Lung (tissue), 12 donors: ENCODE data around the gene VSIG4. TPM values are rescaled to one million over a fixed set of nuclear protein-coding genes. Genes with fewer than 3 reads are reported as not detected.

Experiments
- ATAC-seq: fragments of 200-7000 bp; cut with Tn5 transposase; one replicate; pipeline ENCODE4 v1.9.1; 2020; ENCODE audit warnings: moderate number of reproducible peaks; ENCODE audit not compliant: insufficient read depth, low FRiP score
- DNase-seq, 3 donors: peaks; one replicate each; pipeline ENCODE4 v3.0.0-alpha.2; 2013 to 2017
- H3K27ac ChIP-seq, 2 donors: one replicate each; pipeline ENCODE4 v1.5.1; 2013; ENCODE audit warnings: mild to moderate bottlenecking in 2 of 2, moderate library complexity in 2 of 2, control low read depth in 1 of 2, inconsistent platforms in 1 of 2, low read depth in 1 of 2, low read length in 1 of 2
- H3K27me3 ChIP-seq, 3 donors: one replicate each; pipeline ENCODE4 v1.5.1; 2013; ENCODE audit warnings: low read length in 2 of 3; ENCODE audit not compliant: control insufficient read depth in 3 of 3, insufficient read depth in 3 of 3
- H3K36me3 ChIP-seq, 4 donors: one replicate each; pipeline ENCODE4 v1.5.1; 2013; ENCODE audit warnings: low read length in 4 of 4, mild to moderate bottlenecking in 1 of 4, moderate library complexity in 1 of 4; ENCODE audit not compliant: control insufficient read depth in 4 of 4, insufficient read depth in 4 of 4
- H3K4me1 ChIP-seq, 5 donors: one replicate each; pipeline ENCODE4 v1.5.1; 2013; ENCODE audit warnings: low read length in 5 of 5, mild to moderate bottlenecking in 2 of 5, moderate library complexity in 1 of 5; ENCODE audit not compliant: control insufficient read depth in 5 of 5, insufficient read depth in 5 of 5
- H3K4me3 ChIP-seq: one replicate; pipeline ENCODE4 v1.5.1; 2013; ENCODE audit warnings: mild to moderate bottlenecking, control low read depth, moderate library complexity
- H3K9ac ChIP-seq, 2 donors: one replicate each; pipeline ENCODE4 v1.5.1; 2013; ENCODE audit warnings: low read length in 2 of 2, control low read depth in 1 of 2; ENCODE audit not compliant: insufficient read depth in 1 of 2
- H3K9me3 ChIP-seq, 4 donors: one replicate each; pipeline ENCODE4 v1.5.1; 2013; ENCODE audit warnings: low read length in 3 of 4, mild to moderate bottlenecking in 1 of 4, moderate library complexity in 1 of 4; ENCODE audit not compliant: control insufficient read depth in 4 of 4, insufficient read depth in 3 of 4
- CTCF ChIP-seq: IDR thresholded peaks from 2 replicates; pipeline ENCODE4 v1.5.1; 2012; ENCODE audit warnings: mild to moderate bottlenecking; ENCODE audit errors: control extremely low read depth, extremely low read depth
- WGBS, 2 donors: extraction: QIAGEN DNeasy Blood & Tissue Kit; methylation state at CpG; one replicate each; pipeline ENCODE4 v1.1.7; 2013; 5-methylcytosine and 5-hydroxymethylcytosine counted together
- polyA plus RNA-seq, 2 donors: library from polyadenylated mRNA; stranded (reverse); fragments of 200-250 nt; gene quantifications; one replicate each; pipeline ENCODE4 v1.2.1, GENCODE V29; 2013
- total RNA-seq, 2 donors: library from RNA; depleted of rRNA in 1 of 2; stranded (reverse); fragments of >200 nt in 1 of 2; gene quantifications; one replicate each; pipeline ENCODE4 v1.2.1, GENCODE V29; 2014 to 2021
- donor health status: control.
- donor health status: control.
- donor health status: Bipolar disorder and iron deficiency.
- donor health status: healthy.
- donor health status: DM: yes; HTN: yes; CAD: no.

VSIG4 gene
- total and polyA plus RNA-seq, 4 donors: 13.7 to 255 (median 154) TPM

GRCh38 chrX:66009231-66009845 is 30.5 kb downstream of the VSIG4 start:
- Histone ChIP-seq H3K27me3 (no peaks in the 10 kb centered on the region), H3K27ac (no peak overlapping the region), H3K36me3 (no peaks in the 10 kb centered on the region), H3K4me1 (no peaks in the 10 kb centered on the region), H3K4me3 (no peak overlapping the region), H3K9ac (no peak overlapping the region), H3K9me3 (no peaks in the 10 kb centered on the region)
- ATAC-seq (no peak), DNase-seq (no peak)
- TF ChIP-seq CTCF: no peak
- WGBS, 2 donors: 66 to 86% methylated on average over 3 of the region's 3 CpGs

- Histone ChIP-seq H3K9ac (no peak overlapping the region), H3K36me3 (no peaks in the 10 kb centered on the region), H3K9me3 (no peaks in the 10 kb centered on the region), H3K27me3 (no peaks in the 10 kb centered on the region), H3K4me1 (no peaks in the 10 kb centered on the region), H3K4me3 (no peak overlapping the region), H3K27ac (no peak overlapping the region)
- WGBS, 2 donors: 22 to 58% methylated on average over 3 of the region's 3 CpGs
- DNase-seq: no peak
- TF ChIP-seq CTCF: no peak
- no peak for ATAC-seq
Measured at GRCh38 chrX:66008328-66008970, 31.4 kb downstream of the VSIG4 start.

GRCh38 chrX:66007851-66008250 is 32.0 kb downstream of the VSIG4 start:
- H3K4me3 ChIP-seq: no peak overlapping the region
- ATAC-seq: no peak
- no peak for DNase-seq
- no peaks in the 10 kb centered on the region for H3K9me3 ChIP-seq
- no peaks in the 10 kb centered on the region for H3K27me3 ChIP-seq
- no peaks in the 10 kb centered on the region for H3K36me3 ChIP-seq
- TF ChIP-seq CTCF: no peak
- H3K4me1 ChIP-seq: no peaks in the 10 kb centered on the region
- no peak overlapping the region for H3K9ac ChIP-seq
- H3K27ac ChIP-seq: no peak overlapping the region
